AG09309 (cell line): Measurements from ENCODE around the gene PF4V1.
"Not testable (repeated sequence)": the region's sequence is repeated elsewhere in the genome, so short reads cannot be mapped to it uniquely, and the experiment has no call there.

Source experiments
- DNase-seq: peaks from one replicate; pipeline ENCODE4 v3.0.0-alpha.2; 2010; ENCODE audit warnings: low read depth
- H3K4me3 ChIP-seq: 2 replicates; pipeline ENCODE4 v1.5.1; 2011; ENCODE audit warnings: mild to moderate bottlenecking, low read depth, low read length, moderate library complexity; ENCODE audit not compliant: control insufficient read depth
- CTCF ChIP-seq: IDR thresholded peaks from 2 replicates; pipeline ENCODE4 v1.5.1; 2011; ENCODE audit warnings: mild to moderate bottlenecking, low read depth, low read length, inconsistent platforms; ENCODE audit not compliant: insufficient read depth, control insufficient read depth; ENCODE audit errors: missing control alignments

The PF4V1 gene

GRCh38 chr4:73891739-73892405 lies 38.8 kb downstream of the PF4V1 start:
- TF ChIP-seq CTCF = no peak
- peak; percentile 89 for DNase-seq
- H3K4me3 ChIP-seq = no peak overlapping the region

GRCh38 chr4:73892966-73893365 lies 39.9 kb downstream of the PF4V1 start:
- no peak overlapping the region for H3K4me3 ChIP-seq
- TF ChIP-seq CTCF = no peak
- DNase-seq = no peak

- TF ChIP-seq CTCF = no peak
Observed at GRCh38 chr4:73894001-73894400, 40.9 kb downstream of the PF4V1 start.

GRCh38 chr4:73895201-73896175 lies 42.4 kb downstream of the PF4V1 start:
- no peak for DNase-seq
- no peak for TF ChIP-seq CTCF
- no peak overlapping the region for H3K4me3 ChIP-seq

More at GRCh38 chr4:73894001-73894400, 40.9 kb downstream of the PF4V1 start:
- no peak for DNase-seq
- no peak overlapping the region for H3K4me3 ChIP-seq

- H3K4me3 ChIP-seq = no peak overlapping the region
- DNase-seq = no peak
- TF ChIP-seq CTCF = no peak
Observed at GRCh38 chr4:73896416-73896815, 43.3 kb downstream of the PF4V1 start.

- TF ChIP-seq CTCF = no peak
- DNase-seq = peak; percentile 81
- no peak overlapping the region for H3K4me3 ChIP-seq
Observed at GRCh38 chr4:73897380-73898136, 44.5 kb downstream of the PF4V1 start.

GRCh38 chr4:73899338-73899737 lies 46.2 kb downstream of the PF4V1 start:
- not testable (repeated sequence) for DNase-seq, H3K4me3 ChIP-seq
